Nephron (organoid): Measurements from ENCODE around the gene ZCCHC7.
"Not testable (repeated sequence)": the region's sequence is repeated elsewhere in the genome, so short reads cannot be mapped to it uniquely, and the experiment has no call there.

Experiments used
- H3K27ac Mint-ChIP-seq, 3 experiments: 2 replicates each; pipeline ENCODE4 v1.8.0; 2020; ENCODE audit warnings: mixed read lengths in 3 of 3, mild to moderate bottlenecking in 2 of 3, moderate library complexity in 1 of 3
- H3K27me3 Mint-ChIP-seq: 2 replicates; pipeline ENCODE4 v1.8.0; 2021; ENCODE audit warnings: low read depth, mild to moderate bottlenecking, moderate library complexity, mixed read lengths
- H3K36me3 Mint-ChIP-seq: 2 replicates; pipeline ENCODE4 v1.8.0; 2020; ENCODE audit warnings: low read depth, mixed read lengths
- H3K4me1 Mint-ChIP-seq: 2 replicates; pipeline ENCODE4 v1.8.0; 2020; ENCODE audit warnings: mixed read lengths
- H3K4me3 Mint-ChIP-seq, 3 experiments: 2 replicates each; pipeline ENCODE4 v1.8.0; 2020; ENCODE audit warnings: mild to moderate bottlenecking in 3 of 3, mixed read lengths in 3 of 3, moderate library complexity in 2 of 3
- H3K9me3 Mint-ChIP-seq: 2 replicates; pipeline ENCODE4 v1.8.0; 2020; ENCODE audit warnings: mixed read lengths
- CTCF ChIP-seq, 3 experiments: fragments of 200-600 bp; sonication (generic); IDR thresholded peaks; one replicate each; pipeline ENCODE4 v1.5.0; 2021; ENCODE audit warnings: antibody characterized with exemption in 3 of 3; ENCODE audit not compliant: unreplicated experiment in 3 of 3

ZCCHC7 gene

GRCh38 chr9:37156781-37157356, 36.5 kb downstream of the ZCCHC7 start:
- no peak for TF ChIP-seq CTCF (IDR thresholded peaks at IDR 0.05; ENCODE audit: unreplicated experiment in 3 of 3)
- no peaks in the 10 kb centered on the region for H3K4me1 Mint-ChIP-seq
- H3K36me3 Mint-ChIP-seq, result peaks cover 27% of the 10 kb centered on the region
- H3K27ac Mint-ChIP-seq, result no peak overlapping the region
- H3K9me3 Mint-ChIP-seq, result no peaks in the 10 kb centered on the region
- no peaks in the 10 kb centered on the region for H3K27me3 Mint-ChIP-seq
- no peak overlapping the region for H3K4me3 Mint-ChIP-seq

- no peaks in the 10 kb centered on the region for H3K9me3 Mint-ChIP-seq
- no peak overlapping the region for H3K27ac Mint-ChIP-seq
- H3K4me1 Mint-ChIP-seq, result no peaks in the 10 kb centered on the region
These were observed 37.5 kb downstream of the ZCCHC7 start for GRCh38 chr9:37157726-37158377.

GRCh38 chr9:37163299-37163698, 42.9 kb downstream of the ZCCHC7 start:
- H3K27me3 Mint-ChIP-seq, result no peaks in the 10 kb centered on the region
- no peaks in the 10 kb centered on the region for H3K4me1 Mint-ChIP-seq
- TF ChIP-seq CTCF (IDR thresholded peaks at IDR 0.05; ENCODE audit: unreplicated experiment in 3 of 3), result no peak
- no peak overlapping the region for H3K4me3 Mint-ChIP-seq
- H3K36me3 Mint-ChIP-seq, result peaks cover 38% of the 10 kb centered on the region
- H3K27ac Mint-ChIP-seq, result no peak overlapping the region
- H3K9me3 Mint-ChIP-seq, result peaks cover 3% of the 10 kb centered on the region

More at GRCh38 chr9:37157726-37158377, 37.5 kb downstream of the ZCCHC7 start:
- Mint-ChIP-seq H3K27me3 (no peaks in the 10 kb centered on the region), H3K4me3 (no peak overlapping the region), H3K36me3 (peaks cover 23% of the 10 kb centered on the region)
- TF ChIP-seq CTCF (IDR thresholded peaks at IDR 0.05; ENCODE audit: unreplicated experiment in 3 of 3), result no peak

- not testable (repeated sequence) for H3K4me3 Mint-ChIP-seq, H3K27ac Mint-ChIP-seq, H3K9me3 Mint-ChIP-seq, H3K4me1 Mint-ChIP-seq, H3K27me3 Mint-ChIP-seq
- H3K36me3 Mint-ChIP-seq, result peaks cover 46% of the 10 kb centered on the region
These were observed 44.0 kb downstream of the ZCCHC7 start for GRCh38 chr9:37164335-37164734.

GRCh38 chr9:37165644-37166043, 45.3 kb downstream of the ZCCHC7 start:
- Mint-ChIP-seq H3K4me1 (no peaks in the 10 kb centered on the region), H3K4me3 (no peak overlapping the region), H3K36me3 (peaks cover 44% of the 10 kb centered on the region), H3K27ac (no peak overlapping the region), H3K27me3 (no peaks in the 10 kb centered on the region), H3K9me3 (peaks cover 3% of the 10 kb centered on the region)
- TF ChIP-seq CTCF (IDR thresholded peaks at IDR 0.05; ENCODE audit: unreplicated experiment in 3 of 3), result no peak

GRCh38 chr9:37167456-37168047, 47.2 kb downstream of the ZCCHC7 start:
- Mint-ChIP-seq H3K36me3 (peaks cover 42% of the 10 kb centered on the region), H3K27ac (no peak overlapping the region), H3K9me3 (peaks cover 3% of the 10 kb centered on the region), H3K27me3 (no peaks in the 10 kb centered on the region), H3K4me1 (no peaks in the 10 kb centered on the region), H3K4me3 (no peak overlapping the region)
- no peak for TF ChIP-seq CTCF (IDR thresholded peaks at IDR 0.05; ENCODE audit: unreplicated experiment in 3 of 3)
